SK-N-SH treated with all-trans-retinoic acid at 6 μM for 48 hours (cell line): ENCODE measurements around the gene RCHY1.
"Not testable (repeated sequence)": the region's sequence is repeated elsewhere in the genome, so short reads cannot be mapped to it uniquely, and the experiment has no call there.

Source experiments
- BACH2 ChIP-seq: fragments of 250-450 bp; sonication (Bioruptor Pico); IDR thresholded peaks from 2 replicates; pipeline ENCODE4 v1.9.0; 2021; ENCODE audit warnings: mild to moderate bottlenecking, borderline replicate concordance
- CREB5 ChIP-seq: fragments of 250-450 bp; sonication (Bioruptor Pico); IDR thresholded peaks from 2 replicates; pipeline ENCODE4 v1.5.1; 2020; ENCODE audit warnings: low read depth, mild to moderate bottlenecking, moderate library complexity
- CSDC2 ChIP-seq: fragments of 250-450 bp; sonication (Bioruptor Pico); IDR thresholded peaks from 2 replicates; pipeline ENCODE4 v1.5.0; 2020; ENCODE audit warnings: mild to moderate bottlenecking, moderate library complexity
- OSR1 ChIP-seq: fragments of 250-450 bp; sonication (Bioruptor Pico); IDR thresholded peaks from 2 replicates; pipeline ENCODE4 v1.8.0; 2022; ENCODE audit warnings: moderate library complexity, mild to moderate bottlenecking, inconsistent platforms
- PATZ1 ChIP-seq: fragments of 250-450 bp; sonication (Bioruptor Pico); IDR thresholded peaks from 2 replicates; pipeline ENCODE4 v1.8.0; 2020; ENCODE audit warnings: mild to moderate bottlenecking, moderate library complexity, borderline replicate concordance
- ZNF70 ChIP-seq: fragments of 450-650 bp; formaldehyde crosslinking; IDR thresholded peaks from 2 replicates; pipeline ENCODE4 v1.5.0; 2020; ENCODE audit warnings: mild to moderate bottlenecking, moderate library complexity

- TF ChIP-seq PATZ1 (CRISPR knock-in tag); CSDC2 (CRISPR knock-in tag); BACH2 (CRISPR knock-in tag); OSR1; CREB5; ZNF70: not testable (repeated sequence)
Observed at GRCh38 chr4:75537308-75537707, 23.1 kb upstream of the RCHY1 start.
